HepG2 (cell line): ENCODE results near the gene WSB2. TPM values are rescaled to one million over a fixed set of nuclear protein-coding genes. Genes with fewer than 3 reads are reported as not detected.

ENCODE experiments used
- ATAC-seq: fragments of 200-7000 bp; cut with Tn5 transposase; 3 replicates; pipeline ENCODE4 v1.9.1; 2020; ENCODE audit warnings: mild to moderate bottlenecking, moderate library complexity
- BruUV-seq: library from RNA; stranded (reverse); fragments of 400-500 nt; replicated peaks from 2 replicates; lab custom pipeline; 2021; lab: Mats Ljungman, UMichigan
- CTCF ChIA-PET: fragments of 300-600 bp; formaldehyde crosslinking; extraction: SDS; loops from one replicate; lab custom pipeline; 2021; ENCODE audit warnings: low total read pairs, inconsistent platforms, low intra/inter-chr PET ratio; lab: Yijun Ruan, JAX
- POLR2A ChIA-PET: fragments of 350-600 bp; sonication (Branson Sonifier 250); formaldehyde crosslinking; loops from one replicate; lab custom pipeline; 2020; ENCODE audit warnings: antibody characterized with exemption, inconsistent platforms; lab: Yijun Ruan, JAX
- DNase-seq: peaks from one replicate; pipeline ENCODE4 v3.0.0-alpha.2; 2015; ENCODE audit warnings: low spot score
- FAIRE-seq: peaks from 3 replicates; lab custom pipeline; 2011; peaks lifted over from hg19 to GRCh38; lab: Jason Lieb, UNC
- H2AFZ ChIP-seq: one replicate; pipeline ENCODE4 v1.6.1; 2011; ENCODE audit warnings: low read length, inconsistent platforms
- H3K27ac ChIP-seq: fragments of 300-600 bp; 3 replicates; pipeline ENCODE4 v1.8.0; 2011; ENCODE audit warnings: mixed run types, mild to moderate bottlenecking, mixed read lengths, low read length, inconsistent platforms; ENCODE audit not compliant: insufficient read depth; ENCODE audit errors: extremely low read length
- H3K27me3 ChIP-seq, 2 experiments: fragments of 200-600 bp in 1 of 2; 2 replicates in 1 of 2; 3 replicates in 1 of 2; pipeline versions ENCODE4 v1.6.0 to v1.8.0; 2011; ENCODE audit warnings: low read length in 2 of 2, mild to moderate bottlenecking in 2 of 2, moderate library complexity in 2 of 2, inconsistent platforms in 1 of 2; ENCODE audit not compliant: insufficient read depth in 2 of 2, control insufficient read depth in 1 of 2
- H3K36me3 ChIP-seq, 2 experiments: fragments of 200-600 bp in 1 of 2; replicated peaks in 1 of 2; 2 replicates in 1 of 2; 3 replicates in 1 of 2; pipeline versions ENCODE4 v1.5.1 to v1.8.0; 2011; ENCODE audit warnings: low read length in 2 of 2, inconsistent platforms in 1 of 2; ENCODE audit not compliant: insufficient read depth in 2 of 2, control insufficient read depth in 1 of 2
- H3K4me1 ChIP-seq: 2 replicates; pipeline ENCODE4 v1.5.1; 2012; ENCODE audit warnings: low read length, inconsistent platforms; ENCODE audit not compliant: insufficient read depth
- H3K4me2 ChIP-seq: 2 replicates; pipeline ENCODE4 v1.6.0; 2011; ENCODE audit warnings: low read depth, low read length, inconsistent platforms
- H3K4me3 ChIP-seq, 3 experiments: fragments of 200-600 bp in 1 of 3; sonication (generic), shearing (Covaris generic) in 1 of 3; replicated peaks in 1 of 3; 2 replicates each; pipeline ENCODE4 v1.5.1; 2011 to 2016; ENCODE audit warnings: low read length in 3 of 3, inconsistent platforms in 2 of 3, low read depth in 2 of 3, mild to moderate bottlenecking in 2 of 3, control low read depth in 1 of 3, mixed read lengths in 1 of 3; ENCODE audit not compliant: insufficient read depth in 1 of 3
- H3K79me2 ChIP-seq: one replicate; pipeline ENCODE4 v1.6.1; 2011; ENCODE audit warnings: low read length, inconsistent platforms; ENCODE audit not compliant: insufficient read depth
- H3K9ac ChIP-seq: 2 replicates; pipeline ENCODE4 v1.6.0; 2011; ENCODE audit warnings: mild to moderate bottlenecking, low read depth, low read length, inconsistent platforms; ENCODE audit not compliant: insufficient read depth
- H3K9me3 ChIP-seq: 2 replicates; pipeline ENCODE4 v1.5.1; 2012; ENCODE audit warnings: mild to moderate bottlenecking, low read length
- H4K20me1 ChIP-seq: 2 replicates; pipeline ENCODE4 v1.6.0; 2011; ENCODE audit warnings: inconsistent platforms, mild to moderate bottlenecking, low read length, moderate library complexity; ENCODE audit not compliant: insufficient read depth
- ATAD3A ChIP-seq: sonication (generic); formaldehyde crosslinking; IDR thresholded peaks from 2 replicates; pipeline ENCODE4 v1.4.0; 2020; ENCODE audit warnings: missing genetic modification reagents
- ATRX ChIP-seq: sonication (generic); formaldehyde crosslinking; IDR thresholded peaks from 2 replicates; pipeline ENCODE4 v1.4.0; 2020; ENCODE audit warnings: missing genetic modification reagents, borderline replicate concordance
- ELF3 ChIP-seq: IDR thresholded peaks from 2 replicates; pipeline ENCODE4 v1.6.1; 2016; ENCODE audit warnings: missing genetic modification reagents, missing compliant biosample characterization
- ISL2 ChIP-seq: sonication (generic); formaldehyde crosslinking; IDR thresholded peaks from 2 replicates; pipeline ENCODE4 v1.5.0; 2020; ENCODE audit warnings: missing genetic modification reagents
- NFKB2 ChIP-seq: sonication (generic); formaldehyde crosslinking; IDR thresholded peaks from 2 replicates; pipeline ENCODE4 v1.4.0; 2020; ENCODE audit warnings: missing genetic modification reagents, borderline replicate concordance
- SETDB1 ChIP-seq: sonication (generic); formaldehyde crosslinking; IDR thresholded peaks from 2 replicates; pipeline ENCODE4 v1.5.1; 2020; ENCODE audit warnings: missing genetic modification reagents, mild to moderate bottlenecking, borderline replicate concordance
- TCF12 ChIP-seq, 2 experiments: fragments of 450-650 bp in 1 of 2; sonication (generic) in 1 of 2; formaldehyde crosslinking in 1 of 2; IDR thresholded peaks; 2 replicates each; pipeline versions ENCODE4 v1.6.1 to v1.8.0; 2017 to 2022; ENCODE audit warnings: antibody characterized with exemption in 1 of 2, mild to moderate bottlenecking in 1 of 2, missing genetic modification reagents in 1 of 2, moderate library complexity in 1 of 2
- TFDP1 ChIP-seq: IDR thresholded peaks from 2 replicates; pipeline ENCODE4 v1.6.1; 2016; ENCODE audit warnings: missing compliant biosample characterization, missing genetic modification reagents, borderline replicate concordance
- ZFP36 ChIP-seq: fragments of 150-350 bp; IDR thresholded peaks from 2 replicates; pipeline ENCODE4 v1.6.1; 2018; ENCODE audit warnings: borderline replicate concordance, low read length, low read depth; ENCODE audit not compliant: partially characterized antibody
- ZMYM2 ChIP-seq: sonication (generic); formaldehyde crosslinking; IDR thresholded peaks from 2 replicates; pipeline ENCODE4 v1.8.0; 2022; ENCODE audit warnings: mild to moderate bottlenecking, missing genetic modification reagents
- ZNF530 ChIP-seq: sonication (generic); formaldehyde crosslinking; IDR thresholded peaks from 2 replicates; pipeline ENCODE4 v1.5.0; 2020; ENCODE audit warnings: low read depth, mild to moderate bottlenecking, missing genetic modification reagents
- ZNF549 ChIP-seq: sonication (generic); formaldehyde crosslinking; IDR thresholded peaks from 2 replicates; pipeline ENCODE4 v1.5.0; 2020; ENCODE audit warnings: missing genetic modification reagents
- WGBS: methylation state at CpG from one replicate; pipeline ENCODE4 v1.1.6; 2017; ENCODE audit warnings: low lambda C conversion rate; 5-methylcytosine and 5-hydroxymethylcytosine counted together
- in situ Hi-C: cut with HindIII; loops from 2 replicates; pipeline ENCODE4 v1.10.0; 2017; ENCODE audit warnings: low pct_unique_long_range_greater_than_20kb; ENCODE audit not compliant: extremely low pct_ligation_motif_present
- intact Hi-C: fragments of 100-400 bp; cut with micrococcal nuclease; formaldehyde crosslinking; loops from one replicate; pipeline ENCODE4 v1.10.0; 2022; ENCODE audit not compliant: unreplicated experiment
- polyA plus RNA-seq, 8 experiments: library from polyadenylated mRNA; depleted of rRNA in 3 of 8; stranded (reverse) in 7 of 8; unstranded in 1 of 8; fragments of >200 nt; fragmentation: Illumina TruSeq in 4 of 8; extraction: Trizol in 4 of 8; gene quantifications; 2 replicates each; pipeline versions ENCODE4 v1.2.1 to v1.2.3, GENCODE V29; 2011 to 2016; ENCODE audit warnings: low read depth in 4 of 8, missing spikeins in 1 of 8, mixed read lengths in 1 of 8; ENCODE audit not compliant: insufficient read depth in 1 of 8
- total RNA-seq, 5 experiments: library from RNA; depleted of rRNA; stranded (reverse); fragments of >200 nt; fragmentation: Illumina TruSeq; extraction: Trizol; gene quantifications; 2 replicates each; pipeline ENCODE4 v1.2.3, GENCODE V29; 2016; ENCODE audit warnings: low read depth in 1 of 5

Gene WSB2
- total and polyA plus RNA-seq, 2 of the 13 experiments (the other 11 are each of a cell fraction or from before 2014, with no cell fraction given), result 31.0 to 82.8 TPM

GRCh38 chr12:118032188-118032587 is 28.8 kb downstream of the WSB2 start:
- CTCF ChIA-PET, result no interaction called here
- Histone ChIP-seq H3K36me3 (peaks cover 19 to 60% of the 10 kb centered on the region in 2 experiments), H2AFZ (no peak overlapping the region), H3K4me1 (0 out of 2 replicates have a peak, but pooled peaks cover under 1% of the 10 kb centered on the region), H3K27me3 (no peaks in the 10 kb centered on the region), H3K9ac (no peak overlapping the region), H3K27ac (no peak overlapping the region), H3K4me2 (no peak overlapping the region), H3K4me3 (no peak overlapping the region), H3K79me2 (no peaks in the 10 kb centered on the region), H3K9me3 (no peaks in the 10 kb centered on the region), H4K20me1 (no peaks in the 10 kb centered on the region)
- intact Hi-C loops, result no loop called here
- 96% methylated on average over 7 of the region's 7 CpGs for WGBS
- ATAC-seq (no peak), FAIRE-seq (no peak), DNase-seq (no peak)
- TF ChIP-seq TFDP1 (CRISPR knock-in tag), result no peak
- TF ChIP-seq TCF12 (IDR thresholded peaks at IDR 0.05), result no peak
- TF ChIP-seq TCF12 (CRISPR knock-in tag; IDR thresholded peaks at IDR 0.05), result no peak
- TF ChIP-seq ELF3, result no peak
- TF ChIP-seq ZNF530 (CRISPR knock-in tag), result no peak
- TF ChIP-seq ZMYM2 (CRISPR knock-in tag), result no peak
- TF ChIP-seq ZNF549 (CRISPR knock-in tag), result no peak
- TF ChIP-seq ZFP36, result no peak
- no peak for TF ChIP-seq ATAD3A
- TF ChIP-seq SETDB1 (CRISPR knock-in tag), result no peak
- no peak for TF ChIP-seq ATRX
- no peak for TF ChIP-seq NFKB2 (CRISPR knock-in tag)
- TF ChIP-seq ISL2, result no peak
- POLR2A ChIA-PET, result interaction anchor here (0.8 kb wide), 1 partner anchor 29 kb away, joined by 4 read pairs; no protein-coding TSS in a partner anchor
- no TSS peak for BruUV-seq
- in situ Hi-C loops, result loop anchor here (5.0 kb wide), 1 partner anchor 155 kb away; no protein-coding TSS in a partner anchor
